Activated B cell treated with CpG ODN at 0.5 μM for 24 hours (primary cell): ENCODE results near the gene DZIP1. TPM values are rescaled to one million over a fixed set of nuclear protein-coding genes. Genes with fewer than 3 reads are reported as not detected.

ENCODE experiments used
- ATAC-seq: fragments of 200-7000 bp; cut with Tn5 transposase; one replicate; pipeline ENCODE4 v1.10.0; 2021; ENCODE audit warnings: low read depth, mild to moderate bottlenecking, moderate library complexity
- CTCF ChIA-PET: fragments of 350-600 bp; sonication (Branson Sonifier 250); formaldehyde crosslinking; loops from one replicate; lab custom pipeline; 2021; ENCODE audit warnings: antibody characterized with exemption; lab: Charles Lee
- POLR2A ChIA-PET: fragments of 350-600 bp; sonication (Branson Sonifier 250); formaldehyde crosslinking; loops from one replicate; lab custom pipeline; 2021; ENCODE audit warnings: antibody characterized with exemption; lab: Charles Lee
- DNase-seq: peaks from one replicate; pipeline ENCODE4 v3.0.0; 2022
- H3K27ac Mint-ChIP-seq: one replicate; pipeline ENCODE4 v1.8.0; 2020; ENCODE audit warnings: mixed read lengths
- H3K27me3 Mint-ChIP-seq: one replicate; pipeline ENCODE4 v1.8.0; 2021; ENCODE audit warnings: mixed read lengths
- H3K36me3 Mint-ChIP-seq: one replicate; pipeline ENCODE4 v1.8.0; 2021; ENCODE audit warnings: low read depth, mixed read lengths
- H3K4me1 Mint-ChIP-seq: one replicate; pipeline ENCODE4 v1.8.0; 2021; ENCODE audit warnings: mixed read lengths
- H3K4me3 Mint-ChIP-seq: one replicate; pipeline ENCODE4 v1.8.0; 2020; ENCODE audit warnings: mild to moderate bottlenecking, mixed read lengths
- H3K9me3 Mint-ChIP-seq: one replicate; pipeline ENCODE4 v1.8.0; 2020; ENCODE audit warnings: mixed read lengths
- CTCF ChIP-seq: fragments of 200-600 bp; IDR thresholded peaks from one replicate; pipeline ENCODE4 v1.8.0; 2022; ENCODE audit warnings: antibody characterized with exemption, mild to moderate bottlenecking
- intact Hi-C: fragments of 100-400 bp; cut with micrococcal nuclease; formaldehyde crosslinking; loops from one replicate; pipeline ENCODE4 v1.15.1; 2024
- total RNA-seq: library from RNA; stranded (reverse); gene quantifications from 2 replicates; pipeline ENCODE4 v1.2.3, GENCODE V29; 2022

The DZIP1 gene
- total RNA-seq, 1 donor from 2014 or later: not detected

- POLR2A ChIA-PET: no interaction called here
- peaks cover 2% of the 10 kb centered on the region for H3K9me3 Mint-ChIP-seq
Observed at GRCh38 chr13:95564733-95565291, 79.7 kb downstream of the DZIP1 start.

GRCh38 chr13:95564091-95564490 lies 80.4 kb downstream of the DZIP1 start:
- no peaks in the 10 kb centered on the region for H3K4me1 Mint-ChIP-seq
- TF ChIP-seq CTCF: no peak
- ChIA-PET POLR2A (no interaction called here), CTCF (no interaction called here)
- no peak overlapping the region for H3K27ac Mint-ChIP-seq
- intact Hi-C loops: no loop called here
- peaks cover 2% of the 10 kb centered on the region for H3K27me3 Mint-ChIP-seq
- ATAC-seq (no peak), DNase-seq (no peak)
- H3K4me3 Mint-ChIP-seq: no peak overlapping the region
- no peaks in the 10 kb centered on the region for H3K36me3 Mint-ChIP-seq
- H3K9me3 Mint-ChIP-seq: peaks cover 2% of the 10 kb centered on the region

More at GRCh38 chr13:95564733-95565291, 79.7 kb downstream of the DZIP1 start:
- H3K27me3 Mint-ChIP-seq: peaks cover 2% of the 10 kb centered on the region
- H3K27ac Mint-ChIP-seq: no peak overlapping the region
- no peak overlapping the region for H3K4me3 Mint-ChIP-seq
- H3K36me3 Mint-ChIP-seq: no peaks in the 10 kb centered on the region
- no peak for DNase-seq
- no peak for ATAC-seq
- TF ChIP-seq CTCF: no peak
- H3K4me1 Mint-ChIP-seq: no peaks in the 10 kb centered on the region
- CTCF ChIA-PET: no interaction called here
- intact Hi-C loops: no loop called here

GRCh38 chr13:95560387-95560786 lies 84.1 kb downstream of the DZIP1 start:
- no peaks in the 10 kb centered on the region for H3K36me3 Mint-ChIP-seq

GRCh38 chr13:95559100-95559499 lies 85.4 kb downstream of the DZIP1 start:
- ChIA-PET CTCF (no interaction called here), POLR2A (no interaction called here)
- ATAC-seq: no peak
- intact Hi-C loops: no loop called here
- peaks cover 2% of the 10 kb centered on the region for H3K4me1 Mint-ChIP-seq
- H3K27me3 Mint-ChIP-seq: peaks cover 17% of the 10 kb centered on the region
- no peaks in the 10 kb centered on the region for H3K9me3 Mint-ChIP-seq
- no peak for TF ChIP-seq CTCF
- no peak overlapping the region for H3K27ac Mint-ChIP-seq
- no peak overlapping the region for H3K4me3 Mint-ChIP-seq
- no peak for DNase-seq
- H3K36me3 Mint-ChIP-seq: no peaks in the 10 kb centered on the region

More at GRCh38 chr13:95560387-95560786, 84.1 kb downstream of the DZIP1 start:
- no peak overlapping the region for H3K27ac Mint-ChIP-seq
- H3K9me3 Mint-ChIP-seq: no peaks in the 10 kb centered on the region
- TF ChIP-seq CTCF: no peak
- ATAC-seq (no peak), DNase-seq (no peak)
- H3K4me3 Mint-ChIP-seq: no peak overlapping the region
- POLR2A ChIA-PET: no interaction called here
- CTCF ChIA-PET: no interaction called here
- no peaks in the 10 kb centered on the region for H3K4me1 Mint-ChIP-seq
- peaks cover 8% of the 10 kb centered on the region for H3K27me3 Mint-ChIP-seq
- intact Hi-C loops: no loop called here

GRCh38 chr13:95557013-95557412 lies 87.5 kb downstream of the DZIP1 start:
- H3K27me3 Mint-ChIP-seq: peaks cover 25% of the 10 kb centered on the region
- ChIA-PET CTCF (no interaction called here), POLR2A (no interaction called here)
- no peak for TF ChIP-seq CTCF
- no peak overlapping the region for H3K27ac Mint-ChIP-seq
- ATAC-seq (no peak), DNase-seq (no peak)
- intact Hi-C loops: no loop called here
- peaks cover 12% of the 10 kb centered on the region for H3K4me1 Mint-ChIP-seq
- no peaks in the 10 kb centered on the region for H3K36me3 Mint-ChIP-seq
- no peak overlapping the region for H3K4me3 Mint-ChIP-seq
- H3K9me3 Mint-ChIP-seq: no peaks in the 10 kb centered on the region
